ENCODE measurements around the gene P2RX4. TPM values are rescaled to one million over a fixed set of nuclear protein-coding genes. Genes with fewer than 3 reads are reported as not detected.

The P2RX4 gene
- total RNA-seq, 1 experiment from 2014 or later = 21.0 TPM

DNA sequence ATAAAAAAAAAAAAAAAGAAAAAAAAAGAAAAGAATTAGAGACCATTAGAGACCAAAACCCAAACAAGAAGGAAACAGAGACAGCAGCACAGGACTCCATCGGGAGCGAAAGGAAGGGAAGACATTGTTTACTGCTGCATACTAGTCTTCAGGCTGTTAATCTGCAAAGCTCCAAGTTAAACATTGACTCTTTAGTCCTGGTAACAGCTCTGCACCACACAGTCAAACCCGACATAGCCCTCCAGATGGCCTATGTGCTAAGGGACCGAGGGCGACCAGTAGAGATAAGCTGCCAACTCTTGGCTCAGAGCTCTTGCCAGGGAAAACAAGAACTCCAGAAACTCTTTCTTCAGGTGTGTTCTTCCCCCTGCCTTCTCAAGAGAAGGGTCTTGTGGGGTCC is 7.8 kb downstream of the P2RX4 start:
- DNase-seq = no peak
- Histone ChIP-seq H3K36me3 (ENCODE audit: low read depth) (no peaks in the 10 kb centered on the region), H3K79me2 (ENCODE audit: low read depth) (peaks cover 18% of the 10 kb centered on the region), H3K4me2 (no peak overlapping the region), H3K9me3 (ENCODE audit: insufficient read depth, low read depth) (no peaks in the 10 kb centered on the region), H3F3A (ENCODE audit: insufficient read depth, low read depth) (peaks cover 33% of the 10 kb centered on the region), H3K4me3 (no peak overlapping the region), H2AFZ (no peak overlapping the region), H3K4me1 (replicated peaks; ENCODE audit: insufficient read depth) (peaks cover 30% of the 10 kb centered on the region), H3K27me3 (ENCODE audit: insufficient read depth, low read depth) (no peaks in the 10 kb centered on the region), H3K9me2 (ENCODE audit: insufficient read depth) (no peaks in the 10 kb centered on the region), H3K27ac (no peak overlapping the region), H4K20me1 (ENCODE audit: insufficient read depth) (no peaks in the 10 kb centered on the region)
- intact Hi-C loops (cut with micrococcal nuclease; ENCODE audit: unreplicated experiment) = loop anchor here (1.0 kb wide), 1 partner anchor 93 kb away; no protein-coding TSS in a partner anchor
- CTCF ChIA-PET = no interaction called here
- no TSS peak for BruUV-seq (replicated peaks)
- POLR2A ChIA-PET (ENCODE audit: unreplicated experiment) = no interaction called here
- TF ChIP-seq, protein P1, sequence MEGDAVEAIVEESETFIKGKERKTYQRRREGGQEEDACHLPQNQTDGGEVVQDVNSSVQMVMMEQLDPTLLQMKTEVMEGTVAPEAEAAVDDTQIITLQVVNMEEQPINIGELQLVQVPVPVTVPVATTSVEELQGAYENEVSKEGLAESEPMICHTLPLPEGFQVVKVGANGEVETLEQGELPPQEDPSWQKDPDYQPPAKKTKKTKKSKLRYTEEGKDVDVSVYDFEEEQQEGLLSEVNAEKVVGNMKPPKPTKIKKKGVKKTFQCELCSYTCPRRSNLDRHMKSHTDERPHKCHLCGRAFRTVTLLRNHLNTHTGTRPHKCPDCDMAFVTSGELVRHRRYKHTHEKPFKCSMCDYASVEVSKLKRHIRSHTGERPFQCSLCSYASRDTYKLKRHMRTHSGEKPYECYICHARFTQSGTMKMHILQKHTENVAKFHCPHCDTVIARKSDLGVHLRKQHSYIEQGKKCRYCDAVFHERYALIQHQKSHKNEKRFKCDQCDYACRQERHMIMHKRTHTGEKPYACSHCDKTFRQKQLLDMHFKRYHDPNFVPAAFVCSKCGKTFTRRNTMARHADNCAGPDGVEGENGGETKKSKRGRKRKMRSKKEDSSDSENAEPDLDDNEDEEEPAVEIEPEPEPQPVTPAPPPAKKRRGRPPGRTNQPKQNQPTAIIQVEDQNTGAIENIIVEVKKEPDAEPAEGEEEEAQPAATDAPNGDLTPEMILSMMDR (conservative IDR thresholded peaks at IDR 0.05) = no peak
- TF ChIP-seq EZH2 (IDR thresholded peaks at IDR 0.05; ENCODE audit: low read depth) = no peak

DNA sequence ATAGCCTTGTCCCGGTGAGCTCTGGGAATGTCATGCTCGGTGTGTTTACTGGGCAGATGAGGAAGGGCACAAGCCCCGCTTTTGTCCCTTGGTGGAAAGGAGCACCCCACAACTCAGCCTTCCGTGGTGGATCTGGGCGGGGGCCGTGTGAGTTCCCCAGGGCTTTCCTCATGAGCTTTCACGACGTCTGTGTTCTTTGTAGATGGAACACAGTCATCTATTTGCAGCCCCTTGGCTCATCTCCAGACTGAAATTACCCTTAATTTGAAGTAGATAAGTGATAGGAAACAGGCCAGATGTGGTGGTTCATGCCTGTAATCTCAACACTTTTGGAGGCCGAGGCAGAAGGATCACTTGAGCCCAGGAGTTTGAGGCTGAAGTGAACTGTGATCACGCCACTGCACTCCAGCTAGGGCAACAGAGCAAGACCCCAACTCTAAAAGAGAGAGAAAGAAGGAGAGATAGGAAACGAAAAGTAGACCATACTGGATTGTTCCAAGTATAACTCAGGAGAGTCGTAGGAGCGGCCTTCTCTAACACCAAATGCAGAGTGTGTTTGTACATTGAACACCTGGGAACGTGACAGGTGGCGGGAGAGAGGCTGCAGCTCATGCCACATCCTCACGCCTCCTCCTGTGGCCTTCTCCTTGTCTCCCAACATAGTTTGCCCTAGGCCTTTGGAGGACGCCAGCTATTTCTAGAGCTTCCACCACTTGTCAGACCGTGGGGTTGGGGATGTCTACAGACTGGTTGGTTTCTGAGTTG is 8.8 kb downstream of the P2RX4 start:
- POLR2A ChIA-PET (ENCODE audit: unreplicated experiment) = no interaction called here
- peaks cover 13% of the 10 kb centered on the region for H3K79me2 ChIP-seq (ENCODE audit: low read depth)
- no peak overlapping the region for H3K4me2 ChIP-seq
- H3F3A ChIP-seq (ENCODE audit: insufficient read depth, low read depth) = peaks cover 30% of the 10 kb centered on the region
- no peaks in the 10 kb centered on the region for H4K20me1 ChIP-seq (ENCODE audit: insufficient read depth)
- H3K4me3 ChIP-seq = no peak overlapping the region
- peaks cover 21% of the 10 kb centered on the region for H3K4me1 ChIP-seq (replicated peaks; ENCODE audit: insufficient read depth)
- H3K9me3 ChIP-seq (ENCODE audit: insufficient read depth, low read depth) = no peaks in the 10 kb centered on the region
- no TSS peak for BruUV-seq (replicated peaks)
- no peaks in the 10 kb centered on the region for H3K27me3 ChIP-seq (ENCODE audit: insufficient read depth, low read depth)
- DNase-seq = no peak
- CTCF ChIA-PET = interaction anchor here (0.5 to 0.6 kb wide), 2 partner anchors 31 to 569 kb away, joined by 3 to 4 read pairs; no protein-coding TSS in a partner anchor
- no peaks in the 10 kb centered on the region for H3K9me2 ChIP-seq (ENCODE audit: insufficient read depth)
- TF ChIP-seq, protein P1 (conservative IDR thresholded peaks at IDR 0.05) = no peak
- TF ChIP-seq EZH2 (IDR thresholded peaks at IDR 0.05; ENCODE audit: low read depth) = no peak
- H2AFZ ChIP-seq = no peak overlapping the region
- no peak overlapping the region for H3K27ac ChIP-seq
- intact Hi-C loops (cut with micrococcal nuclease; ENCODE audit: unreplicated experiment) = no loop called here
- no peaks in the 10 kb centered on the region for H3K36me3 ChIP-seq (ENCODE audit: low read depth)

DNA sequence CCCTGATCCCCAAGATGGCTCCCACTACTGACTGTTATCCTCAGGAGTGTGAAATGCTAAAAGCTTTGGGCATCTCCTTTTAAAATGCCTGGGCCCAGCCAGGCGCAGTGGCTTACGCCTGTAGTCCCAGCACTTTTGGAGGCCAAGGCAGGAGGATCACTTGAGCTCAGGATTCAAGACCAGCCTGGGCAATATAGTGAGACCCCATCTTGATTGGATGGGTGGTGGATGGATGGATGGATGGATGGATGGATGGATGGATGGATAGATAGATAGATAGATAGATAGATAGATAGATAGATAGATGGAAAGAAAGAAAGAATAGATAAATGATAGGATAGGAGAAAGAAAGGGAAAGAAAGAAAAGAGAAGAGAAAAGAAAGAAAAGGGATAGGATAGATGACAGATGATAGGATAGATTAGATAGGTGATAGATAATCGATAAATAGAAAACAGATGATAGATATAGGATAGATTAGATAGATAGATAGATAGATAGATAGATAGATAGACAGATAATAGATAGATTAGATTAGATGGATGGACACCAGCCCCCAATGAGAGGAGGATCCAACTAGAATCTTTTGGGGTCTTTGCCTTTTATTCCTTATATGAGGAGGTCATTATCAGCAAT is 9.5 kb downstream of the P2RX4 start:
- no peaks in the 10 kb centered on the region for H3K27me3 ChIP-seq (ENCODE audit: insufficient read depth, low read depth)
- no peak overlapping the region for H2AFZ ChIP-seq
- POLR2A ChIA-PET (ENCODE audit: unreplicated experiment) = no interaction called here
- no peak overlapping the region for H3K4me2 ChIP-seq
- peaks cover 23% of the 10 kb centered on the region for H3F3A ChIP-seq (ENCODE audit: insufficient read depth, low read depth)
- H3K9me2 ChIP-seq (ENCODE audit: insufficient read depth) = no peaks in the 10 kb centered on the region
- TF ChIP-seq, protein P1 (conservative IDR thresholded peaks at IDR 0.05) = no peak
- no peak for TF ChIP-seq EZH2 (IDR thresholded peaks at IDR 0.05; ENCODE audit: low read depth)
- peaks cover 13% of the 10 kb centered on the region for H3K79me2 ChIP-seq (ENCODE audit: low read depth)
- H3K4me3 ChIP-seq = no peak overlapping the region
- CTCF ChIA-PET = interaction anchor here (0.6 kb wide), 1 partner anchor 568 kb away, joined by 4 read pairs; no protein-coding TSS in a partner anchor
- H3K27ac ChIP-seq = no peak overlapping the region
- peaks cover 14% of the 10 kb centered on the region for H3K4me1 ChIP-seq (replicated peaks; ENCODE audit: insufficient read depth)
- no peaks in the 10 kb centered on the region for H3K9me3 ChIP-seq (ENCODE audit: insufficient read depth, low read depth)
- H4K20me1 ChIP-seq (ENCODE audit: insufficient read depth) = no peaks in the 10 kb centered on the region
- DNase-seq = no peak
- no TSS peak for BruUV-seq (replicated peaks)
- intact Hi-C loops (cut with micrococcal nuclease; ENCODE audit: unreplicated experiment) = no loop called here
- no peaks in the 10 kb centered on the region for H3K36me3 ChIP-seq (ENCODE audit: low read depth)

Data from PC-9 (cell line).